ENCODE measurements around the gene RASA3.

- TF ChIP-seq CTCF (IDR thresholded peaks at IDR 0.05; ENCODE audit: extremely low read depth in 1 of 2, insufficient read depth in 1 of 2, low read depth in 1 of 2, low read length in 2 of 2), result no peak
- no peak for TF ChIP-seq MAX (IDR thresholded peaks at IDR 0.05; ENCODE audit: insufficient read depth, insufficient read length)
- TF ChIP-seq POLR2A (IDR thresholded peaks at IDR 0.05; ENCODE audit: low read depth, low read length), result no peak
- no peak for TF ChIP-seq POLR2AphosphoS5 (IDR thresholded peaks at IDR 0.05; ENCODE audit: insufficient read depth, low read depth, low read length)
Observed at GRCh38 chr13:113996912-113997745, 135.3 kb downstream of the RASA3 start.

Measured in endothelial cell of umbilical vein (primary cell).